RCC 7860 (cell line): ENCODE measurements around the gene RPS15A.
"Not testable (repeated sequence)": the region's sequence is repeated elsewhere in the genome, so short reads cannot be mapped to it uniquely, and the experiment has no call there.

Source experiments
- DNase-seq: peaks from one replicate; pipeline ENCODE4 v3.0.0-alpha.2; 2015; ENCODE audit warnings: low spot score
- FAIRE-seq: peaks from 2 replicates; lab custom pipeline; 2012; peaks lifted over from hg19 to GRCh38; lab: Jason Lieb, UNC

Gene RPS15A

DNA sequence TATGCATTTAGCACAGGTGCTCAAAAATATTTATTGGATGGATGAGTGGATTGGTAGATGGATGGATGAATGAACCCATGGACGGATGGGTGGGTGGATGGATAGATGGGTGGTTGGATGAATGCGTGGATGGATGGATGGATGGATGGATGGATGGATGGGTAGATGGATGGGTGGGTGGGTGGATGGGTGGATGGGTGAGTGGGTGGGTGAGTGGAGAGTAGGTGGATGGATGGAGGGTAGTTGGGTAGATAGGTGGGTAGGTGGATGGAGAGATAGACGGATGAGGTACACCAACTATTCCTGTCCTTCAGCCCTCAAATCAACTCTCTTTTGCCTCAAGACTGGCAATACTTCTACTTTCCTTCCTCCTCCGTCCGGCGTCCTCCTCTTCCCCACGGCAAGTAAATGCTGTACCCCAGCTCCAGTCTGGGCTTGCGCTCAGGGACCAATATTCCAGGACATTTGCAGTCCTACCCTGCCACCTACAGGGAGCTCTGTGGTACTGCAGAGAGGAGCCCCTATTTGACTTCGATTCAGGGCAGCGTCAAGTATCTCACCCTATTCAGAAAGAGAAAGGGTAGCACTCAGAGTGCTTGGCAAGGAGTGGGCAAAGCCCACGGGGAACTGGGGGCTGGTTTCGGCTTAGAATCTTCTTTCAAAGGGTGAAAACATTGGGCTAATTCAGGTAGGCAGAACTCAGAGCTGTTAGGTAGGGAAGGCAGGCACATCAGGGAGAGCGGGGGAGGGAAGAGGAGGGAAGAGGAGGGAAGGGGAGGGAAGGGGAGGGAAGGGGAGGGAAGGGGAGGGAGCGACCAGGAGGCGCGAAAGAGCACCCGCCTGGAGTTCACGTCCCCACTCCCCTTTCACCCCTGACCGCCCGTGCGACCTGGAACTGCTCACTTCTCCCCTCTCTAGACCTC lies 30.3 kb downstream of the RPS15A start:
- not testable (repeated sequence) for DNase-seq, FAIRE-seq

GRCh38 chr16:18757960-18758660 lies 32.0 kb downstream of the RPS15A start:
- DNase-seq, FAIRE-seq: not testable (repeated sequence)

GRCh38 chr16:18756639-18757038 lies 33.5 kb downstream of the RPS15A start:
- DNase-seq, FAIRE-seq: not testable (repeated sequence)

- FAIRE-seq = not testable (repeated sequence)
Observed at GRCh38 chr16:18742870-18743269, 47.3 kb downstream of the RPS15A start.

GRCh38 chr16:18740027-18740426 lies 50.1 kb downstream of the RPS15A start:
- FAIRE-seq, DNase-seq: not testable (repeated sequence)

More at GRCh38 chr16:18742870-18743269, 47.3 kb downstream of the RPS15A start:
- not testable (repeated sequence) for DNase-seq

DNA sequence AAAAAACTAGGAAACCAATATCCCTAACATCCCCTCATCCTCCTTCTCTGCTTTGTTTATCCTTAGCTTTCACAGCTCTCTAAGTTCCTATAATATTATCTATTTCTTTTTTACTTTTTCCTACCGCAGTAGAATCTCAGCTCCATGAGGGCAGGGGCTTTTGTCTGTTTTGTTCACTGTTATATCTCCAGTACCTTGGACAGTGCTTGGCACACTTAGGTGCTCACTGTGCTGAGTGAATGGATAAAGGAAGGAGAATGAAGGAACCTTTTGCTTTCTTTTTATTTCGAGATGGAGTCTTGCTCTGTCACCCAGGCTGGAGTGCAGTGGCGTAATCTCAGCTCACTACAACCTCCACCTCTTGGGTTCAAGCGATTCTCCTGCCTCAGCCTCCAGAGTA lies 51.4 kb downstream of the RPS15A start:
- FAIRE-seq, DNase-seq: not testable (repeated sequence)

DNA sequence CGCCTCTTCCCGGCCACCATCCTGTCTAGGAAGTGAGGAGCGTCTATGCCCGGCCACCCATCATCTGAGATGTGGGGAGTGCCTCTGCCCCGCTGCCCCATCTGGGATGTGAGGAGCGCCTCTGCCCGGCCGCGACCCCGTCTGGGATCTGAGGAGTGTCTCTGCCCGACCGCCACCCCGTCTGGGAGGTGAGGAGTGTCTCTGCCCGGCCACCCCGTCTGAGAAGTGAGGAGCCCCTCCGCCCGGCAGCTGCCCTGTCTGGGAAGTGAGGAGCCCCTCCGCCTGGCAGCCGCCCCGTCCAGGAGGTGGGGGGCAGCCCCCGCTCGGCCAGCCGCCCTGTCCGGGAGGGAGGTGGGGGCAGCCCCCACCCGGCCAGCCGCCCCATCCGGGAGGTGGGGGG lies 55.9 kb downstream of the RPS15A start:
- not testable (repeated sequence) for DNase-seq, FAIRE-seq
